A549 (cell line): Measurements from ENCODE around the gene CACNA1I. TPM values are rescaled to one million over a fixed set of nuclear protein-coding genes. Genes with fewer than 3 reads are reported as not detected.
A peak's percentile ranks its signal among the peaks of the same experiment; 100 is the strongest.

ENCODE experiments used
- ATAC-seq, 2 experiments: fragments of 200-7000 bp in 1 of 2; fragments of >200 bp in 1 of 2; cut with Nextera tagmentation in 1 of 2; cut with Tn5 transposase in 1 of 2; 3 replicates each; pipeline versions ENCODE4 v1.8.0 to v1.9.1; 2018 to 2020; ENCODE audit warnings: mild to moderate bottlenecking in 1 of 2, moderate library complexity in 1 of 2
- CTCF ChIA-PET: fragments of 300-600 bp; sonication (Branson Sonifier 250); formaldehyde crosslinking; extraction: SDS; loops from one replicate; lab custom pipeline; 2021; ENCODE audit warnings: antibody characterized with exemption, inconsistent platforms; lab: Yijun Ruan, JAX
- POLR2A ChIA-PET: fragments of 350-600 bp; formaldehyde crosslinking; extraction: SDS; loops from one replicate; lab custom pipeline; 2021; ENCODE audit warnings: antibody characterized with exemption, inconsistent platforms; lab: Yijun Ruan, JAX
- DNase-seq, 2 experiments: peaks; one replicate each; pipeline versions ENCODE4 v3.0.0 to v3.0.0-alpha.2; 2011 to 2016; ENCODE audit warnings: low read depth in 1 of 2, low spot score in 1 of 2
- FAIRE-seq: peaks from 2 replicates; lab custom pipeline; 2011; peaks lifted over from hg19 to GRCh38; lab: Jason Lieb, UNC
- H3K27ac ChIP-seq, 2 experiments: fragments of >200 bp; sonication (Bioruptor Twin); formaldehyde crosslinking; 3 replicates each; pipeline ENCODE4 v1.5.1; 2016 to 2017
- H3K4me1 ChIP-seq: fragments of >200 bp; sonication (Bioruptor Twin); formaldehyde crosslinking; 3 replicates; pipeline ENCODE4 v1.6.1; 2016
- H3K4me2 ChIP-seq: fragments of >200 bp; sonication (Bioruptor Twin); formaldehyde crosslinking; 3 replicates; pipeline ENCODE4 v1.6.1; 2016
- H3K4me3 ChIP-seq: fragments of >200 bp; sonication (Bioruptor Twin); formaldehyde crosslinking; 3 replicates; pipeline ENCODE4 v1.5.1; 2016
- H3K9me3 ChIP-seq: fragments of >200 bp; sonication (Bioruptor Twin); formaldehyde crosslinking; 3 replicates; pipeline ENCODE4 v1.6.1; 2016
- CBX8 ChIP-seq: fragments of 200-600 bp; sonication (generic); IDR thresholded peaks from 2 replicates; pipeline ENCODE4 v1.6.1; 2016
- CEBPB ChIP-seq, 2 experiments: fragments of >200 bp in 1 of 2; sonication (Bioruptor Twin) in 1 of 2; formaldehyde crosslinking in 1 of 2; IDR thresholded peaks; 2 replicates each; pipeline ENCODE4 v1.6.1; 2012 to 2016
- CHD4 ChIP-seq: fragments of 200-600 bp; sonication (generic); IDR thresholded peaks from 2 replicates; pipeline ENCODE4 v1.6.1; 2016; ENCODE audit warnings: antibody characterized with exemption, mild to moderate bottlenecking, borderline replicate concordance
- CTCF ChIP-seq: fragments of >200 bp; sonication (Bioruptor Twin); formaldehyde crosslinking; IDR thresholded peaks from 3 replicates; pipeline ENCODE4 v1.5.1; 2016
- ELK1 ChIP-seq: fragments of 150-350 bp; IDR thresholded peaks from 2 replicates; pipeline ENCODE4 v1.6.1; 2014; ENCODE audit warnings: low read depth, mild to moderate bottlenecking, low read length
- ESRRA ChIP-seq: fragments of 150-350 bp; IDR thresholded peaks from 2 replicates; pipeline ENCODE4 v1.6.1; 2014; ENCODE audit warnings: mild to moderate bottlenecking, low read length, borderline replicate concordance
- FOXS1 ChIP-seq: fragments of 250-450 bp; sonication (Bioruptor Pico); IDR thresholded peaks from 2 replicates; pipeline ENCODE4 v1.5.0; 2020; ENCODE audit warnings: mild to moderate bottlenecking, moderate library complexity
- HOXB5 ChIP-seq: fragments of 250-450 bp; sonication (Bioruptor Pico); IDR thresholded peaks from 2 replicates; pipeline ENCODE4 v1.5.0; 2020; ENCODE audit warnings: mild to moderate bottlenecking, moderate library complexity
- JUN ChIP-seq, 2 experiments: fragments of >200 bp; sonication (Bioruptor Twin); formaldehyde crosslinking; IDR thresholded peaks; 2 replicates in 1 of 2; 3 replicates in 1 of 2; pipeline ENCODE4 v1.6.1; 2016 to 2017
- MAFK ChIP-seq: fragments of 450-650 bp; IDR thresholded peaks from 2 replicates; pipeline ENCODE4 v1.6.1; 2014; ENCODE audit not compliant: partially characterized antibody
- MAX ChIP-seq: IDR thresholded peaks from 2 replicates; pipeline ENCODE4 v1.6.1; 2012
- MYC ChIP-seq: IDR thresholded peaks from 2 replicates; pipeline ENCODE4 v1.6.1; 2012; ENCODE audit warnings: mild to moderate bottlenecking, inconsistent platforms, low read length, improper control_type of control experiment, borderline replicate concordance
- NFE2L2 ChIP-seq: fragments of 150-350 bp; conservative IDR thresholded peaks from 2 replicates; pipeline ENCODE4 v1.6.1; 2014; ENCODE audit warnings: low read length
- NR3C1 ChIP-seq: fragments of >200 bp; sonication (Bioruptor Twin); formaldehyde crosslinking; IDR thresholded peaks from 3 replicates; pipeline ENCODE4 v1.6.1; 2017
- POLR2A ChIP-seq: IDR thresholded peaks from 2 replicates; pipeline ENCODE4 v1.6.1; 2012; ENCODE audit warnings: mild to moderate bottlenecking, low read length
- RAD21 ChIP-seq, 2 experiments: fragments of >200 bp in 1 of 2; sonication (Bioruptor Twin) in 1 of 2; formaldehyde crosslinking in 1 of 2; IDR thresholded peaks in 1 of 2; conservative IDR thresholded peaks in 1 of 2; 2 replicates in 1 of 2; 3 replicates in 1 of 2; pipeline ENCODE4 v1.6.1; 2012 to 2018; ENCODE audit warnings: inconsistent platforms in 1 of 2
- RARB ChIP-seq: fragments of 250-450 bp; sonication (Bioruptor Pico); IDR thresholded peaks from 2 replicates; pipeline ENCODE4 v1.8.0; 2021; ENCODE audit warnings: mild to moderate bottlenecking, moderate library complexity
- REST ChIP-seq: fragments of 200-600 bp; sonication (generic); IDR thresholded peaks from 2 replicates; pipeline ENCODE4 v1.6.1; 2016; ENCODE audit warnings: antibody characterized with exemption, mild to moderate bottlenecking, moderate library complexity
- RFX5 ChIP-seq: fragments of 450-650 bp; IDR thresholded peaks from 2 replicates; pipeline ENCODE4 v1.7.1; 2014; ENCODE audit warnings: antibody characterized with exemption, mild to moderate bottlenecking, moderate library complexity
- RNF2 ChIP-seq: fragments of 200-600 bp; sonication (generic); IDR thresholded peaks from 2 replicates; pipeline ENCODE4 v1.6.1; 2016; ENCODE audit warnings: low read depth, mild to moderate bottlenecking, antibody characterized with exemption, moderate library complexity, borderline replicate concordance
- SMC3 ChIP-seq: fragments of >200 bp; sonication (Bioruptor Twin); formaldehyde crosslinking; IDR thresholded peaks from 3 replicates; pipeline ENCODE4 v1.6.1; 2018; ENCODE audit warnings: inconsistent platforms
- TFCP2L1 ChIP-seq: fragments of 250-450 bp; sonication (Bioruptor Pico); IDR thresholded peaks from 2 replicates; pipeline ENCODE4 v1.5.0; 2021; ENCODE audit warnings: mild to moderate bottlenecking
- USF2 ChIP-seq: fragments of 450-650 bp; IDR thresholded peaks from 2 replicates; pipeline ENCODE4 v1.6.1; 2014; ENCODE audit warnings: antibody characterized with exemption
- ZFP36 ChIP-seq: fragments of 450-650 bp; IDR thresholded peaks from 2 replicates; pipeline ENCODE4 v1.6.1; 2014; ENCODE audit warnings: borderline replicate concordance; ENCODE audit not compliant: partially characterized antibody
- ZNF302 ChIP-seq: fragments of 250-450 bp; sonication (Bioruptor Pico); IDR thresholded peaks from 2 replicates; pipeline ENCODE4 v1.9.0; 2021; ENCODE audit warnings: inconsistent platforms, mild to moderate bottlenecking, moderate library complexity
- WGBS: methylation state at CpG from one replicate; pipeline ENCODE4 v1.1.6; 2017; ENCODE audit errors: missing lambda C conversion rate; 5-methylcytosine and 5-hydroxymethylcytosine counted together
- polyA plus RNA-seq, 4 experiments: library from polyadenylated mRNA; depleted of rRNA in 3 of 4; stranded (reverse); fragments of >200 nt; fragmentation: RNase III in 1 of 4; extraction: RNeasy Plus Mini Kit Qiagen cat#74134 plus additional on column Dnase treatment in 1 of 4; gene quantifications; 2 replicates in 3 of 4; 3 replicates in 1 of 4; pipeline ENCODE4 v1.2.3, GENCODE V29; 2011 to 2017

Gene CACNA1I
- polyA plus RNA-seq, 2 of the 4 experiments (the other 2 are of a cell fraction) = 0.03 to 0.13 TPM

GRCh38 chr22:39559456-39560105 is 11.0 kb upstream of the CACNA1I start:
- ChIA-PET POLR2A (interaction anchor here (0.6 kb wide), 1 partner anchor 392 kb away, joined by 4 read pairs; no protein-coding TSS in a partner anchor), CTCF (interaction anchor here (0.6 to 37.2 kb wide), 14 partner anchors 9 to 485 kb away, joined by 3 to 899 read pairs (median 3); partner anchors contain the start of gene CACNA1I)
- Histone ChIP-seq H3K9me3 (no peaks in the 10 kb centered on the region), H3K27ac (peak overlapping the region in 1 of 2 experiments; percentile 46; a peak in 1 of 6 replicates), H3K4me1 (0 out of 3 replicates have a peak, but pooled peaks cover 5% of the 10 kb centered on the region), H3K4me3 (no peak overlapping the region), H3K4me2 (no peak overlapping the region)
- WGBS = 53% methylated on average over 9 of the region's 11 CpGs
- TF ChIP-seq RAD21 (conservative IDR thresholded peaks at IDR 0.05 in 1 of 2, IDR thresholded peaks at IDR 0.05 in 1 of 2) = peak in 1 of 2 experiments; percentile 50; a peak in 4 of 5 replicates
- TF ChIP-seq FOXS1 (CRISPR knock-in tag) = no peak
- no peak for TF ChIP-seq TFCP2L1 (CRISPR knock-in tag)
- TF ChIP-seq ESRRA = 0 out of 2 replicates have a peak, but pooled peaks have one; percentile 20
- TF ChIP-seq CTCF = peak; percentile 46
- TF ChIP-seq SMC3 = peak; percentile 59
- no peak for FAIRE-seq
- peak in 1 of 2 experiments; percentile 83; a peak in 3 of 6 replicates for ATAC-seq
- DNase-seq = no peak

GRCh38 chr22:39560127-39560526 is 10.4 kb upstream of the CACNA1I start:
- 0 out of 3 replicates have a peak, but pooled peaks cover 5% of the 10 kb centered on the region for H3K4me1 ChIP-seq
- H3K9me3 ChIP-seq = no peaks in the 10 kb centered on the region
- 71% methylated on average over 3 of the region's 6 CpGs for WGBS
- ATAC-seq = no peak; a peak in 1 of 6 replicates
- CTCF ChIA-PET = interaction anchor here (0.8 to 37.2 kb wide), 13 partner anchors 9 to 468 kb away, joined by 3 to 899 read pairs (median 3); partner anchors contain the start of gene CACNA1I
- POLR2A ChIA-PET = interaction anchor here (0.6 kb wide), 1 partner anchor 392 kb away, joined by 4 read pairs; no protein-coding TSS in a partner anchor
- no peak for TF ChIP-seq MYC
- TF ChIP-seq HOXB5 (CRISPR knock-in tag) = no peak
- TF ChIP-seq CHD4 = no peak
- no peak for TF ChIP-seq MAX
- TF ChIP-seq CBX8 = no peak
- TF ChIP-seq ELK1 = no peak
- TF ChIP-seq ZNF302 = no peak
- no peak for TF ChIP-seq NFE2L2
- TF ChIP-seq ZFP36 = no peak
- no peak for TF ChIP-seq RNF2
- TF ChIP-seq RFX5 = no peak
- TF ChIP-seq ESRRA = no peak
- no peak for TF ChIP-seq RARB (CRISPR knock-in tag)
- TF ChIP-seq MAFK = no peak
- no peak for TF ChIP-seq POLR2A
- TF ChIP-seq NR3C1 = no peak
- TF ChIP-seq REST = no peak
- TF ChIP-seq CEBPB (IDR thresholded peaks at IDR 0.05) = no peak
- no peak for TF ChIP-seq JUN (IDR thresholded peaks at IDR 0.05)
- no peak for TF ChIP-seq USF2
- H3K4me2 ChIP-seq = no peak overlapping the region
- H3K4me3 ChIP-seq = no peak overlapping the region
- no peak for FAIRE-seq
- H3K27ac ChIP-seq = peak overlapping the region in 1 of 2 experiments; percentile 43; a peak in 1 of 6 replicates
- no peak for DNase-seq
